ENCODE results near the gene RASSF1.

GRCh38 chr3:50324351-50325112 is 16.1 kb downstream of the RASSF1 start:
- TF ChIP-seq TCF12 (IDR thresholded peaks at IDR 0.05; ENCODE audit: low read depth, low read length) (no peak), SRF (IDR thresholded peaks at IDR 0.05; ENCODE audit: low read depth in 2 of 2, low read length in 2 of 2) (no peak), ZSCAN29 (IDR thresholded peaks at IDR 0.05) (no peak), HCFC1 (IDR thresholded peaks at IDR 0.05; ENCODE audit: low read length) (no peak), E2F4 (IDR thresholded peaks at IDR 0.05; ENCODE audit: low read depth, low read length) (no peak)

Measured in GM12878 (cell line).